Measurements from ENCODE around the gene SNCB. TPM values are rescaled to one million over a fixed set of nuclear protein-coding genes. Genes with fewer than 3 reads are reported as not detected.

SNCB gene
- total RNA-seq, 1 experiment from 2014 or later: not detected

GRCh38 chr5:176654856-176655255 is 24.5 kb upstream of the SNCB start (continued):
- TF ChIP-seq RAD21 (IDR thresholded peaks at IDR 0.05; ENCODE audit: low read depth) (no peak), CEBPB (IDR thresholded peaks at IDR 0.05; ENCODE audit: low read depth) (no peak)

GRCh38 chr5:176653401-176654385 is 23.4 kb upstream of the SNCB start:
- H3K4me2 ChIP-seq (ENCODE audit: low read length): peak overlapping the region; percentile 35; the same call in 1 of the 2 replicates
- H3K4me3 ChIP-seq (replicated peaks in 1 of 2; ENCODE audit: low read depth in 1 of 2, low read length in 2 of 2): no peak overlapping the region
- no peak for TF ChIP-seq POLR2A (IDR thresholded peaks at IDR 0.05; ENCODE audit: borderline replicate concordance, extremely low read depth, insufficient read depth, insufficient read length)
- no peak for TF ChIP-seq ZNF274 (IDR thresholded peaks at IDR 0.05; ENCODE audit: low read depth, low read length)
- TF ChIP-seq ZFX (IDR thresholded peaks at IDR 0.05): no peak
- no peak for TF ChIP-seq ELF1 (IDR thresholded peaks at IDR 0.05; ENCODE audit: borderline replicate concordance, low read depth)
- no peak for TF ChIP-seq TCF7L2 (IDR thresholded peaks at IDR 0.05; ENCODE audit: borderline replicate concordance, extremely low read depth, insufficient read depth, insufficient read length)
- no peak overlapping the region for H3K27ac ChIP-seq (ENCODE audit: low read depth, low read length)
- intact Hi-C loops (cut with micrococcal nuclease): loop anchor here (10.0 kb wide), 1 partner anchor 651 kb away; the partner anchor contains the start of genes PRELID1 and RAB24
- H3K9me2 ChIP-seq (ENCODE audit: insufficient read depth): no peaks in the 10 kb centered on the region
- H2AFZ ChIP-seq (ENCODE audit: low read depth, low read length, poor library complexity, severe bottlenecking): no peak overlapping the region
- no peak overlapping the region for H3K9ac ChIP-seq (ENCODE audit: low read length)
- ChIA-PET RAD21 (ENCODE audit: low non-redundant PET in 1 of 2, low total read pairs in 2 of 2, uncharacterized antibody in 2 of 2, unreplicated experiment in 2 of 2) (no interaction called here), POLR2A (no interaction called here), CTCF (no interaction called here)
- H4K20me1 ChIP-seq (ENCODE audit: insufficient read depth): no peaks in the 10 kb centered on the region
- H3K27me3 ChIP-seq (ENCODE audit: insufficient read depth, low read length): no peaks in the 10 kb centered on the region
- peaks cover 5 to 16% of the 10 kb centered on the region in 2 experiments; a peak in 3 of 4 replicates for H3K4me1 ChIP-seq (ENCODE audit: control insufficient read depth in 1 of 2, insufficient read depth in 2 of 2, low read length in 2 of 2)
- H3K9me3 ChIP-seq (ENCODE audit: control insufficient read depth in 1 of 2, insufficient read depth in 1 of 2, low read depth in 1 of 2, low read length in 2 of 2): no peaks in the 10 kb centered on the region
- no peak for DNase-seq (ENCODE audit: low read depth, low spot score)
- no peak for ATAC-seq
- peaks cover 20% of the 10 kb centered on the region for H3K79me2 ChIP-seq (ENCODE audit: insufficient read depth, low read length)
- H3K36me3 ChIP-seq (ENCODE audit: control insufficient read depth in 1 of 2, insufficient read depth in 2 of 2, low read length in 2 of 2): no peaks in the 10 kb centered on the region; a peak in 1 of 4 replicates
- no TSS peak for BruUV-seq (replicated peaks)

Data from HCT116 (cell line).